Hepatocyte (in vitro differentiated cells): Measurements from ENCODE around the gene CWF19L1. TPM values are rescaled to one million over a fixed set of nuclear protein-coding genes. Genes with fewer than 3 reads are reported as not detected.
"Not testable (repeated sequence)": the region's sequence is repeated elsewhere in the genome, so short reads cannot be mapped to it uniquely, and the experiment has no call there.

Experiments
- DNase-seq: peaks from one replicate; pipeline ENCODE4 v3.0.0-alpha.2; 2016; ENCODE audit warnings: low spot score
- H2AFZ ChIP-seq: fragments of 200-600 bp; sonication (generic); 2 replicates; pipeline ENCODE4 v1.6.0; 2016; ENCODE audit warnings: antibody characterized with exemption, mild to moderate bottlenecking
- H3K27ac ChIP-seq: fragments of 200-600 bp; sonication (generic); 2 replicates; pipeline ENCODE4 v1.5.1; 2016; ENCODE audit warnings: mild to moderate bottlenecking
- H3K27me3 ChIP-seq: fragments of 200-600 bp; sonication (generic); 2 replicates; pipeline ENCODE4 v1.6.1; 2016
- H3K36me3 ChIP-seq: fragments of 200-600 bp; sonication (generic); replicated peaks from 2 replicates; pipeline ENCODE4 v1.5.1; 2016; ENCODE audit warnings: low read depth; ENCODE audit not compliant: insufficient read depth
- H3K4me1 ChIP-seq: fragments of 200-600 bp; sonication (generic); 2 replicates; pipeline ENCODE4 v1.5.1; 2016; ENCODE audit warnings: mild to moderate bottlenecking, moderate library complexity; ENCODE audit not compliant: insufficient read depth
- H3K4me2 ChIP-seq: fragments of 200-600 bp; sonication (generic); 2 replicates; pipeline ENCODE4 v1.6.0; 2016
- H3K4me3 ChIP-seq: fragments of 200-600 bp; sonication (generic); 2 replicates; pipeline ENCODE4 v1.5.1; 2016; ENCODE audit warnings: mild to moderate bottlenecking
- H3K79me2 ChIP-seq: fragments of 200-600 bp; sonication (generic); 2 replicates; pipeline ENCODE4 v1.6.0; 2017; ENCODE audit warnings: mild to moderate bottlenecking
- H3K9me2 ChIP-seq: fragments of 200-600 bp; sonication (generic); replicated peaks from 2 replicates; pipeline ENCODE4 v1.6.0; 2017; ENCODE audit warnings: mild to moderate bottlenecking; ENCODE audit not compliant: insufficient read depth
- H3K9me3 ChIP-seq: fragments of 200-600 bp; sonication (generic); 2 replicates; pipeline ENCODE4 v1.5.1; 2016; ENCODE audit warnings: low read depth, mild to moderate bottlenecking
- H4K20me1 ChIP-seq: fragments of 200-600 bp; sonication (generic); 2 replicates; pipeline ENCODE4 v1.6.0; 2016; ENCODE audit warnings: mild to moderate bottlenecking; ENCODE audit not compliant: insufficient read depth, poor library complexity, severe bottlenecking
- CTCF ChIP-seq: fragments of 200-600 bp; sonication (generic); IDR thresholded peaks from 2 replicates; pipeline ENCODE4 v1.5.1; 2016; ENCODE audit warnings: antibody characterized with exemption, mild to moderate bottlenecking; ENCODE audit not compliant: poor library complexity
- EZH2 ChIP-seq: fragments of 200-600 bp; sonication (generic); IDR thresholded peaks from 2 replicates; pipeline ENCODE4 v1.6.1; 2016; ENCODE audit warnings: antibody characterized with exemption, mild to moderate bottlenecking, borderline replicate concordance
- EZH2phosphoT487 ChIP-seq: fragments of 200-600 bp; sonication (generic); IDR thresholded peaks from one replicate; pipeline ENCODE4 v1.6.1; 2018; ENCODE audit warnings: antibody characterized with exemption, mild to moderate bottlenecking, low read depth, moderate library complexity; ENCODE audit not compliant: unreplicated experiment, severe bottlenecking
- WGBS: methylation state at CpG from one replicate; pipeline ENCODE4 v1.1.6; 2016; ENCODE audit warnings: low lambda C conversion rate; ENCODE audit errors: missing lambda C conversion rate; 5-methylcytosine and 5-hydroxymethylcytosine counted together
- polyA plus RNA-seq: library from polyadenylated mRNA; unstranded; fragments of >200 nt; fragmentation: Nextera tagmentation; extraction: Ambion mirVana; gene quantifications from 2 replicates; pipeline ENCODE4 v1.2.1, GENCODE V29; 2016
- total RNA-seq: library from RNA; depleted of rRNA; stranded (reverse); fragments of >200 nt; gene quantifications from 2 replicates; pipeline ENCODE4 v1.2.3, GENCODE V29; 2014

The CWF19L1 gene
- total and polyA plus RNA-seq, 2 experiments from 2014 or later, result 12.2 to 22.8 TPM

DNA sequence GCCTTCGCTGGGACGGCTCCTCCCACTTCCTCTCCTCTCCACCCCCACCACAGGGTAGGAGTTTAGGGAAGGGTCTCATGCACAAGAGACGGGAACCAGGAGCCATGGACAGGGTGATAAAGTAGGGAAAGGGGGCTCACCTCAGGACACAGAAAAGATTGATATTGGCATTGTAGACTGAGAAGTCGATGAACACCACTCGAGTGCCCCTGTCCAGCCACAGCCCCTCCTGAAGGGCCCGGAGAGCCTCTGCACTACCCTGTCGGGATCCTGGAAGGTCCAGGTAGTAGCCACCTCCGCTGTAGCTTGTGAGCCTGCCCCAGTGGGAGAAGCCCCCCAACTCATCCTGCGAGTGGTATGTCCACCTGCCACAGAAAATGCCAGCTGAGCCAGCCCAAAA is 29.8 kb upstream of the CWF19L1 start:
- TF ChIP-seq CTCF (no peak), EZH2 (no peak), EZH2phosphoT487 (no peak)
- Histone ChIP-seq H4K20me1 (no peaks in the 10 kb centered on the region), H3K9me2 (no peaks in the 10 kb centered on the region), H3K27ac (no peak overlapping the region), H3K36me3 (no peaks in the 10 kb centered on the region), H3K27me3 (no peaks in the 10 kb centered on the region), H3K9me3 (no peaks in the 10 kb centered on the region), H3K4me3 (no peak overlapping the region), H3K4me2 (no peak overlapping the region), H3K79me2 (no peaks in the 10 kb centered on the region), H2AFZ (no peak overlapping the region), H3K4me1 (peaks cover 5% of the 10 kb centered on the region)
- 80% methylated on average over 9 of the region's 9 CpGs for WGBS
- no peak for DNase-seq

DNA sequence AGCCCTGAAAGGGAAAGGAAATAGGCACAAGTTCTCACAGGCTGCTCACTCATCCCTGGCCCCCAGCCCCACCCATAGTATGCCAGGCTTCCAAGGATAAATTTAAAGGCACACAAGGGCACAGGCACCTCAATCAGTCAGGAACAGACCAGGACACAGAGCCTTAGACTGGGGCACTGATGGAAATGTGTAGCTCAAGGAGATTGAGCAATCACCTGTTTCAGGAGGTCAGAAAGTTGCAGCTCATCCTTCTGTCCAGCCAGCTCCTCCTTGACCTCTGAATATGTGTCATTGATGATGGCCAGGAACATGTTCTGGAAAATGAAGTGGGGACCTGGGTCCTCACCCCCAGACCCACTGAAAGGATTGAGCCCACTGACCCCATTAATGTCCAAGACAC is 25.6 kb upstream of the CWF19L1 start:
- Histone ChIP-seq H3K4me2 (no peak overlapping the region), H3K4me1 (peaks cover 5% of the 10 kb centered on the region), H3K9me3 (no peaks in the 10 kb centered on the region), H3K27ac (no peak overlapping the region), H3K79me2 (no peaks in the 10 kb centered on the region), H3K27me3 (no peaks in the 10 kb centered on the region), H4K20me1 (no peaks in the 10 kb centered on the region), H2AFZ (no peak overlapping the region), H3K9me2 (no peaks in the 10 kb centered on the region), H3K4me3 (no peak overlapping the region), H3K36me3 (no peaks in the 10 kb centered on the region)
- no peak for TF ChIP-seq EZH2
- TF ChIP-seq EZH2phosphoT487, result no peak
- no peak for TF ChIP-seq CTCF
- no peak for DNase-seq

- not testable (repeated sequence) for H2AFZ ChIP-seq, H4K20me1 ChIP-seq, H3K9me2 ChIP-seq, H3K4me3 ChIP-seq, H3K4me2 ChIP-seq, H3K79me2 ChIP-seq, H3K36me3 ChIP-seq, H3K4me1 ChIP-seq, H3K27me3 ChIP-seq, H3K9me3 ChIP-seq, DNase-seq
- peak overlapping the region; percentile 49 for H3K27ac ChIP-seq
- 66% methylated on average over 4 of the region's 4 CpGs for WGBS
These were observed 24.9 kb upstream of the CWF19L1 start for GRCh38 chr10:100292300-100292699.

DNA sequence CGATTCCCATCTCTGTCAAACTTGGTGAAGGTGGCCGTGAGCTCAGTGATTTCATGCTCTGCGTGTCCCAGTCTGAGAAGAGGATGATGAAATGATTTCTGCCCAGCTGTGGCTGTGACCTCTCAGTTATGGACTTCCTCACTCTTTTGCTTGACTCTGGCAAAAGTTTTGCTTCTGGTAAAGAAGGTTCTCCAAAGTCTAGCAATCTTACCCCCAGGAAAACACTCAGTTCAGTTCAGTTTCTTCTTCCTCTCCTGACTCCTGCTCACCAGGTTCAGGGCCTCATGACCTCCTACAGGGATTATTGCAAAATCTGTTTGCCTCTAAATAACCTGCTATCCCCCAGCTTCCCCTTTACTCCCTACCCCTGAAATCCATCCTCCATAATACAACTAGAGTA is 23.9 kb upstream of the CWF19L1 start:
- no peaks in the 10 kb centered on the region for H3K36me3 ChIP-seq
- H4K20me1 ChIP-seq, result no peaks in the 10 kb centered on the region
- H2AFZ ChIP-seq, result no peak overlapping the region
- 75% methylated on average over 3 of the region's 3 CpGs for WGBS
- no peak overlapping the region for H3K27ac ChIP-seq
- H3K4me2 ChIP-seq, result no peak overlapping the region
- H3K4me1 ChIP-seq, result peaks cover 5% of the 10 kb centered on the region
- no peaks in the 10 kb centered on the region for H3K9me3 ChIP-seq
- H3K9me2 ChIP-seq, result no peaks in the 10 kb centered on the region
- H3K27me3 ChIP-seq, result no peaks in the 10 kb centered on the region
- no peak for DNase-seq
- no peak overlapping the region for H3K4me3 ChIP-seq
- H3K79me2 ChIP-seq, result no peaks in the 10 kb centered on the region
- TF ChIP-seq EZH2 (no peak), EZH2phosphoT487 (no peak), CTCF (no peak)
